Measurements from ENCODE around the gene AGPS.
"Not testable (repeated sequence)": the region's sequence is repeated elsewhere in the genome, so short reads cannot be mapped to it uniquely, and the experiment has no call there.

The AGPS gene

DNA sequence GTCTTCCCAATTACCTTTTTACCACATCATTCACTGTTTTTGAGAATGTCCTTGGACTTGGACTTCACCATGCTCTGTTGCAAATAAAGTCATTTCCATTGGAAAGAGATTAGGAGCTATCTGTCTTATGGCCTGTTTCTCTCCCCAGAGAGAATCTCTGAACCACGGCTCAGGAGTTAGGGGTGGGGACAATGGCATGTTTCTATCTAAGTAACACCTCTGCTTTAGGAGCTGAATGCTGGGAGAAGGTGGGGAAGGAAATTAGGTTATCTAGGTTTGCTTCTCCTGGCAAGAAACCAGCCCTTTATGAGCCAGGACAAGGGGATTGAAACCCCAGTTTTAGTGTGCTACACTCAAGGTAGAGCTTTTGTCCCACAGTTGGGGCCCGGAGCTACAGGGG lies 86.3 kb downstream of the AGPS start:
- H3K4me3 Mint-ChIP-seq = no peak overlapping the region
- no peak overlapping the region for H3K27ac Mint-ChIP-seq
- intact Hi-C loops (cut with micrococcal nuclease) = no loop called here
- H3K36me3 Mint-ChIP-seq (ENCODE audit: low read depth) = peaks cover 80% of the 10 kb centered on the region
- H3K4me1 Mint-ChIP-seq (ENCODE audit: low read depth) = no peaks in the 10 kb centered on the region
- no peaks in the 10 kb centered on the region for H3K27me3 Mint-ChIP-seq
- peaks cover 38% of the 10 kb centered on the region for H3K9me3 Mint-ChIP-seq

GRCh38 chr2:177482195-177482594 lies 89.6 kb downstream of the AGPS start:
- H3K27ac Mint-ChIP-seq = no peak overlapping the region
- H3K4me3 Mint-ChIP-seq = no peak overlapping the region
- no peaks in the 10 kb centered on the region for H3K4me1 Mint-ChIP-seq (ENCODE audit: low read depth)
- intact Hi-C loops (cut with micrococcal nuclease) = no loop called here
- H3K9me3 Mint-ChIP-seq = peaks cover 24% of the 10 kb centered on the region
- no peaks in the 10 kb centered on the region for H3K27me3 Mint-ChIP-seq
- peaks cover 64% of the 10 kb centered on the region for H3K36me3 Mint-ChIP-seq (ENCODE audit: low read depth)

GRCh38 chr2:177483531-177483930 lies 91.0 kb downstream of the AGPS start:
- Mint-ChIP-seq H3K36me3 (ENCODE audit: low read depth) (peaks cover 50% of the 10 kb centered on the region), H3K27ac (no peak overlapping the region), H3K9me3 (peaks cover 10% of the 10 kb centered on the region), H3K4me1 (ENCODE audit: low read depth) (no peaks in the 10 kb centered on the region), H3K4me3 (no peak overlapping the region), H3K27me3 (no peaks in the 10 kb centered on the region)
- intact Hi-C loops (cut with micrococcal nuclease) = no loop called here

DNA sequence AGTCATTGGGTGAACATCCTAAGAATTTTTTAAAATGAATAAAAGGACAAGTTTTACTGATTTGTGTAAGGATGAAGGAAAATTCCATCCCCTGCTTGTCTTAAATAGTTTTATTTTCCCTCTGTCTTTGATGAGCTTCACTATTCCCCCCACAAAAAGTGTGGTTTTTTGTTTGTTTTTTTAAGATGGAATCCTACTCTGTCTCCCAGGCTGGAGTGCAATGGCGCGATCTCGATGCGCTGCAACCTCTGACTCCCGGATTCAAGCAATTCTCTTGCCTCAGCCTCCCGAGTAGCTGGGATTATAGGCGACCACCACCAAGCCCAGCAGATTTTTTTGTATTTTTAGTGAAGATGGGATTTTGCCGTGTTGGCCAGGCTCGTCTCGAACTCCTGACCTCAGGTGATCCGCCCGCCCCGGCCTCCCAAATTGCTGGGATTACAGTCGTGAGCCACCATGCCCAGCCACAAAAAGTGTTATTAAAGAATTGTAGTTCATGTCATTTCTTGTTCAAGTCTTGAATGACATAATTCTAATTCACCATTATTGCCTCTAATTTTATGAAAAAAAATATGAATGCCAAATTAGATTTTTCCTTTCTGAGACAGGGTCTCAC lies 91.7 kb downstream of the AGPS start:
- H3K4me1 Mint-ChIP-seq (ENCODE audit: low read depth) = no peaks in the 10 kb centered on the region
- H3K4me3 Mint-ChIP-seq = no peak overlapping the region
- no peak overlapping the region for H3K27ac Mint-ChIP-seq
- intact Hi-C loops (cut with micrococcal nuclease) = no loop called here
- peaks cover 43% of the 10 kb centered on the region for H3K36me3 Mint-ChIP-seq (ENCODE audit: low read depth)
- H3K9me3 Mint-ChIP-seq = peaks cover 3% of the 10 kb centered on the region
- H3K27me3 Mint-ChIP-seq = no peaks in the 10 kb centered on the region

- intact Hi-C loops (cut with micrococcal nuclease); H3K4me1 Mint-ChIP-seq (ENCODE audit: low read depth); H3K27ac Mint-ChIP-seq; H3K4me3 Mint-ChIP-seq; H3K9me3 Mint-ChIP-seq; H3K27me3 Mint-ChIP-seq: not testable (repeated sequence)
- peaks cover 31% of the 10 kb centered on the region for H3K36me3 Mint-ChIP-seq (ENCODE audit: low read depth)
Observed at GRCh38 chr2:177485657-177486056, 93.1 kb downstream of the AGPS start.

GRCh38 chr2:177489719-177490301 lies 97.2 kb downstream of the AGPS start:
- peaks cover 32% of the 10 kb centered on the region for H3K36me3 Mint-ChIP-seq (ENCODE audit: low read depth)
- H3K4me1 Mint-ChIP-seq (ENCODE audit: low read depth) = no peaks in the 10 kb centered on the region
- no peak overlapping the region for H3K27ac Mint-ChIP-seq
- intact Hi-C loops (cut with micrococcal nuclease) = no loop called here
- H3K9me3 Mint-ChIP-seq = no peaks in the 10 kb centered on the region
- no peak overlapping the region for H3K4me3 Mint-ChIP-seq
- H3K27me3 Mint-ChIP-seq = no peaks in the 10 kb centered on the region

DNA sequence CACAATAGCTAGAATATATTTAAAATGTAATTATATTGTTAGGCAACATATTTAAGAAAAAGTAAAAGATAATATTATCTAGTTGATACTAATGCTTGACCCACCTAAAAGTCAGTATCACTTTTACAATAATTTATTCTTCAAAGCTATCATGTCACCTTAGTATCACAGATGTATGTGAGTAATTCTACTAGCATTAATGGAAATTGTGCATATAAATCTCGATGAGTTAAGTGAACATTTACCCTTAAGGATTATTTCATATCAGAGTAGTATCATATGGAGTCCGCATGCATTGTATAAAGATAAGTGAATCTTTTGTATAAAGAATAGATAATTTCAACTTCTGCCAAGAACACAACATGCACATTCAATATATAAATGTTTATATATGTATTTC lies 103.4 kb downstream of the AGPS start:
- H3K4me3 Mint-ChIP-seq = no peak overlapping the region
- no peaks in the 10 kb centered on the region for H3K9me3 Mint-ChIP-seq
- H3K27ac Mint-ChIP-seq = no peak overlapping the region
- peaks cover 33% of the 10 kb centered on the region for H3K36me3 Mint-ChIP-seq (ENCODE audit: low read depth)
- intact Hi-C loops (cut with micrococcal nuclease) = no loop called here
- H3K4me1 Mint-ChIP-seq (ENCODE audit: low read depth) = no peaks in the 10 kb centered on the region
- no peaks in the 10 kb centered on the region for H3K27me3 Mint-ChIP-seq

- intact Hi-C loops (cut with micrococcal nuclease) = no loop called here
- H3K9me3 Mint-ChIP-seq = no peaks in the 10 kb centered on the region
- H3K4me3 Mint-ChIP-seq = no peak overlapping the region
- no peak overlapping the region for H3K27ac Mint-ChIP-seq
- H3K27me3 Mint-ChIP-seq = no peaks in the 10 kb centered on the region
- no peaks in the 10 kb centered on the region for H3K4me1 Mint-ChIP-seq (ENCODE audit: low read depth)
- H3K36me3 Mint-ChIP-seq (ENCODE audit: low read depth) = peaks cover 36% of the 10 kb centered on the region
Observed at GRCh38 chr2:177496921-177497320, 104.3 kb downstream of the AGPS start.

DNA sequence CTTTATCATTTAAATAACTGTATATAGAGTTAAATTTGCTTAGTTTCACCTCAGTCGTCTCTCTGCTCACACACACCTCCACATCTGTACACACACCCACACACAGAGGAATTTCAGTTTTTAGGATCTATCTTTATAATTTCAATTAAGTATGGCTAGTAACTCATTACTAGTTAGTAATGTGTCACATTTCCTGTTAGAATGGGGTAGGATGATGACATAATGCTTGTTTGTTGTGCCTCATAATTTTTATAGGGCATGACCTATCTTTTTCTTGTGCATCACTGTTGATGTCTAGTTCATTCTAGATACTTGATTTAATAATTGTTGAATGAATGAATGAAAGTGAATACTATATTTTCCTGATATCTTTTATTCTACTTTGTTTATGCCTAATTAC lies 108.6 kb downstream of the AGPS start:
- peaks cover 46% of the 10 kb centered on the region for H3K36me3 Mint-ChIP-seq (ENCODE audit: low read depth)
- H3K27ac Mint-ChIP-seq = no peak overlapping the region
- intact Hi-C loops (cut with micrococcal nuclease) = no loop called here

GRCh38 chr2:177506505-177506904 lies 113.9 kb downstream of the AGPS start:
- no peak overlapping the region for H3K27ac Mint-ChIP-seq
- no peaks in the 10 kb centered on the region for H3K9me3 Mint-ChIP-seq
- no peaks in the 10 kb centered on the region for H3K4me1 Mint-ChIP-seq (ENCODE audit: low read depth)
- H3K27me3 Mint-ChIP-seq = no peaks in the 10 kb centered on the region
- H3K36me3 Mint-ChIP-seq (ENCODE audit: low read depth) = peaks cover 78% of the 10 kb centered on the region
- intact Hi-C loops (cut with micrococcal nuclease) = no loop called here
- no peak overlapping the region for H3K4me3 Mint-ChIP-seq

More for the DNA sequence above, 108.6 kb downstream of the AGPS start:
- Mint-ChIP-seq H3K4me3 (no peak overlapping the region), H3K9me3 (no peaks in the 10 kb centered on the region), H3K27me3 (no peaks in the 10 kb centered on the region), H3K4me1 (ENCODE audit: low read depth) (no peaks in the 10 kb centered on the region)

GRCh38 chr2:177506998-177507397 lies 114.4 kb downstream of the AGPS start:
- Mint-ChIP-seq H3K4me1 (ENCODE audit: low read depth) (no peaks in the 10 kb centered on the region), H3K27me3 (no peaks in the 10 kb centered on the region), H3K9me3 (no peaks in the 10 kb centered on the region), H3K27ac (no peak overlapping the region), H3K36me3 (ENCODE audit: low read depth) (peaks cover 76% of the 10 kb centered on the region), H3K4me3 (no peak overlapping the region)
- intact Hi-C loops (cut with micrococcal nuclease) = no loop called here

- Mint-ChIP-seq H3K36me3 (ENCODE audit: low read depth) (peaks cover 65% of the 10 kb centered on the region), H3K27me3 (no peaks in the 10 kb centered on the region), H3K4me3 (no peak overlapping the region), H3K4me1 (ENCODE audit: low read depth) (peaks cover 10% of the 10 kb centered on the region), H3K9me3 (no peaks in the 10 kb centered on the region), H3K27ac (no peak overlapping the region)
- intact Hi-C loops (cut with micrococcal nuclease) = no loop called here
Observed at GRCh38 chr2:177516824-177517544, 124.4 kb downstream of the AGPS start.

DNA sequence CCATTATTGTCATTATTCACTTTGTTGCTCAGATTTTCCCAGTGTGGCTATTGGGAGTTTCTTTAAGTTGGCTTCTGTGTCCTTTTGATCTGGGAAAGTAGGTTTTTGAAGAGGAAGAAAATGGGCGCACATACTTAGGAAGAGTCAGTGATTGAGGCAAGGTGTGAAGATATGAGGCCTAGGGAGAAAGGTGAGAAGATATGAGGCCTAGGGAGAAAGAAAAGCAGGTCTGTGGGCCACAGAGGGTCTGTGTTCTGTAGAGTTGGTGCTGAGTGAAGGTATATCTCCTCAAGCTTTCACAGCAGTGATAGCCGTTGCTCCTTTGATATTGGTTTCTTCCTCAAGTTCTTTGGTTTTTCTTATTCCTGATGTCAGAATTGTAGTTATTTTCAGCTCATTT lies 126.2 kb downstream of the AGPS start:
- peaks cover 66% of the 10 kb centered on the region for H3K36me3 Mint-ChIP-seq (ENCODE audit: low read depth)
- no peak overlapping the region for H3K27ac Mint-ChIP-seq
- H3K4me3 Mint-ChIP-seq = no peak overlapping the region

DNA sequence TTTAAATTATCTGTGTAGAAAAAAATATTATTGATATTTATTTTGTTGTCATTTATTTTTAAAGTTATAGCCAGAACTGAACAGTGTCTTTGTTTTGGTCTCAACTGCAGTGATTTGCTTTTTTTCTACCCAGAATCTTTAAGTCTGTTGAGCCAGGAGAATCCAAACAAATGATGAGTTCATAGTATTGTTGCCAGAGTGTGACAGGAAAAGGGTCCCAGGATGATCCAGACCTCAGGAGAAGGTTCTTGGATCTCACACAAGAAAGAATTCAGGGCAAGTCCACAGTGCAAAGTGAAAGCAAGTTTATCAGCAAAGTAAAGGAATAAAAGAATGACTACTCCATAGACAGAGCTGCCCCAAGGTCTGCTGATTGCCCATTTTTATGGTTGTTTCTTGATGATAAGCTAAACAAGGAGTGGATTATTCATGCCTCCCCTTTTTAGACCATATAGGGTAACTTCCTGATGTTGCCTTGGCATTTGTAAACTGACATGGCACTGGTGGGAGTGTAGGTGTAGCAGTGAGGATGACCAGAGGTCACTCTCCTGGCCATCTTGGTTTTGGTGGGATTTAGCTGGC lies 127.1 kb downstream of the AGPS start:
- H3K4me1 Mint-ChIP-seq (ENCODE audit: low read depth) = peaks cover 7% of the 10 kb centered on the region
- intact Hi-C loops (cut with micrococcal nuclease) = no loop called here
- H3K9me3 Mint-ChIP-seq = no peaks in the 10 kb centered on the region
- H3K4me3 Mint-ChIP-seq = no peak overlapping the region
- no peaks in the 10 kb centered on the region for H3K27me3 Mint-ChIP-seq
- H3K36me3 Mint-ChIP-seq (ENCODE audit: low read depth) = peaks cover 66% of the 10 kb centered on the region
- H3K27ac Mint-ChIP-seq = no peak overlapping the region

More for the DNA sequence above, 126.2 kb downstream of the AGPS start:
- intact Hi-C loops (cut with micrococcal nuclease) = no loop called here
- peaks cover 10% of the 10 kb centered on the region for H3K4me1 Mint-ChIP-seq (ENCODE audit: low read depth)
- H3K27me3 Mint-ChIP-seq = no peaks in the 10 kb centered on the region
- H3K9me3 Mint-ChIP-seq = no peaks in the 10 kb centered on the region
